T-cell (primary cell): Measurements from ENCODE around the gene ADGRB2. TPM values are rescaled to one million over a fixed set of nuclear protein-coding genes. Genes with fewer than 3 reads are reported as not detected.

Experiments
- ATAC-seq, 4 experiments: fragments of 200-7000 bp in 3 of 4; fragments of 150-1000 bp in 1 of 4; cut with Tn5 transposase; replicated peaks in 1 of 4; 1 replicate in 3 of 4; 2 replicates in 1 of 4; pipeline ENCODE4 v1.10.0; 2021; ENCODE audit warnings: moderate library complexity in 3 of 4, mild to moderate bottlenecking in 2 of 4, moderate number of reproducible peaks in 1 of 4
- CTCF ChIA-PET, 2 donors: fragments of 300-600 bp; sonication (Branson Sonifier 250); formaldehyde crosslinking; loops; one replicate each; lab custom pipeline; 2022; ENCODE audit warnings: antibody characterized with exemption in 2 of 2; lab: Charles Lee
- POLR2A ChIA-PET, 2 donors: fragments of 300-600 bp; sonication (Branson Sonifier 250); formaldehyde crosslinking; loops; one replicate each; lab custom pipeline; 2022; ENCODE audit warnings: antibody characterized with exemption in 2 of 2; lab: Charles Lee
- DNase-seq, 35 experiments: peaks; one replicate each; pipeline versions ENCODE4 v3.0.0 to v3.0.0-alpha.2; 2013 to 2023
- H3K27ac ChIP-seq: one replicate; pipeline ENCODE4 v1.5.1; 2013; ENCODE audit warnings: low read length
- H3K27me3 ChIP-seq, 2 experiments: replicated peaks in 1 of 2; 1 replicate in 1 of 2; 2 replicates in 1 of 2; pipeline versions ENCODE4 v1.6.1 to v1.7.0; 2013; ENCODE audit warnings: low read length in 1 of 2, mixed read lengths in 1 of 2; ENCODE audit not compliant: control insufficient read depth in 2 of 2, insufficient read depth in 2 of 2; ENCODE audit errors: extremely low read depth in 1 of 2
- H3K36me3 ChIP-seq, 2 donors: 1 replicate in 1 of 2; 2 replicates in 1 of 2; pipeline versions ENCODE4 v1.6.1 to v1.7.0; 2013; ENCODE audit warnings: low read length in 1 of 2; ENCODE audit not compliant: control insufficient read depth in 2 of 2, insufficient read depth in 1 of 2; ENCODE audit errors: extremely low read depth in 1 of 2
- H3K4me1 ChIP-seq, 2 experiments: 1 replicate in 1 of 2; 2 replicates in 1 of 2; pipeline versions ENCODE4 v1.6.1 to v1.7.0; 2013; ENCODE audit warnings: low read length in 2 of 2, mixed read lengths in 1 of 2; ENCODE audit not compliant: insufficient read depth in 2 of 2, control insufficient read depth in 1 of 2; ENCODE audit errors: extremely low read depth in 1 of 2
- H3K4me3 ChIP-seq, 2 donors: 1 replicate in 1 of 2; 2 replicates in 1 of 2; pipeline versions ENCODE4 v1.5.1 to v1.7.0; 2013; ENCODE audit warnings: mild to moderate bottlenecking in 2 of 2, low read length in 1 of 2, moderate library complexity in 1 of 2; ENCODE audit not compliant: control insufficient read depth in 1 of 2; ENCODE audit errors: extremely low read depth in 1 of 2
- H3K9me3 ChIP-seq: 2 replicates; pipeline ENCODE4 v1.7.0; 2013
- H3K27ac Mint-ChIP-seq, 2 donors: one replicate each; pipeline ENCODE4 v1.8.0; 2020 to 2021; ENCODE audit warnings: mild to moderate bottlenecking in 2 of 2, mixed read lengths in 2 of 2
- H3K27me3 Mint-ChIP-seq, 2 donors: one replicate each; pipeline ENCODE4 v1.8.0; 2021 to 2022; ENCODE audit warnings: mixed read lengths in 2 of 2
- H3K36me3 Mint-ChIP-seq: one replicate; pipeline ENCODE4 v1.8.0; 2021; ENCODE audit warnings: mixed read lengths
- H3K4me1 Mint-ChIP-seq, 3 donors: one replicate each; pipeline ENCODE4 v1.8.0; 2020 to 2022; ENCODE audit warnings: mixed read lengths in 3 of 3, mild to moderate bottlenecking in 1 of 3
- H3K4me3 Mint-ChIP-seq, 3 donors: one replicate each; pipeline ENCODE4 v1.8.0; 2020 to 2022; ENCODE audit warnings: mild to moderate bottlenecking in 3 of 3, mixed read lengths in 3 of 3, moderate library complexity in 3 of 3
- H3K9me3 Mint-ChIP-seq, 3 donors: one replicate each; pipeline ENCODE4 v1.8.0; 2020 to 2022; ENCODE audit warnings: mixed read lengths in 3 of 3
- WGBS: methylation state at CpG from one replicate; pipeline ENCODE4 v1.1.5; 2013; ENCODE audit warnings: missing lambda C conversion rate; ENCODE audit not compliant: insufficient coverage; 5-methylcytosine and 5-hydroxymethylcytosine counted together
- total RNA-seq, 35 experiments: library from RNA in 6 of 35; stranded (reverse) in 6 of 35; fragments of 120-200 nt in 1 of 35; gene quantifications; one replicate each; pipeline versions ENCODE4 v1.2.1 to v1.2.4 and lab custom pipeline; 2013 to 2026

ADGRB2 gene
- total RNA-seq, 5 donors from 2014 or later (not counting 1 experiment from before 2014, with no cell fraction given), result 0.65 to 3.4 (median 0.98) TPM

DNA sequence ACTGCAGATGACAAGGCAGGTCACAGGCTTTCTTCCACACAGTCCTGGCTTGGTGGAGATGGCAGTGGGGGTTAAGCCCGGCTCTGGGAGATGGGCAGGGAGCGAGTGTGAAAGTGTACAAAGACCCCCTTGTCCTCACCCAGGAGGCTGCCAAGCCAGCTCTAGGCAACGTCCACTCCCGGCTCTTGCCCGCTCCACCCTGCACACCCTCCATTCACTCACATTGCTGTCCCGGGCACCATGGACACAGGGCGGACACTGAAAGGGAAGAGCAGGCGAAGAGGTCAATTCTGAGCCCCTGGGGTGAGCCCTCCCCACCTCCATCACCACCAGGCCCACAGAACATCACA lies 69.2 kb downstream of the ADGRB2 start:
- Histone ChIP-seq H3K36me3 (no peaks in the 10 kb centered on the region), H3K9me3 (no peaks in the 10 kb centered on the region), H3K4me3 (no peak overlapping the region), H3K27me3 (peaks cover 0 to 22% of the 10 kb centered on the region in 2 experiments), H3K4me1 (peaks cover 0 to 12% of the 10 kb centered on the region in 2 experiments), H3K27ac (no peak overlapping the region)
- Mint-ChIP-seq H3K27me3 (peaks cover 0 to 2% of the 10 kb centered on the region in 2 donors), H3K36me3 (no peaks in the 10 kb centered on the region), H3K4me1 (peaks cover 11 to 26% (median 14%) of the 10 kb centered on the region in 3 donors), H3K4me3 (no peak overlapping the region), H3K9me3 (no peaks in the 10 kb centered on the region), H3K27ac (no peak overlapping the region)
- 100% methylated on average over 2 of the region's 8 CpGs for WGBS
- ATAC-seq (no peak), DNase-seq (no peak)
- CTCF ChIA-PET, result no interaction called here
- POLR2A ChIA-PET, result no interaction called here

DNA sequence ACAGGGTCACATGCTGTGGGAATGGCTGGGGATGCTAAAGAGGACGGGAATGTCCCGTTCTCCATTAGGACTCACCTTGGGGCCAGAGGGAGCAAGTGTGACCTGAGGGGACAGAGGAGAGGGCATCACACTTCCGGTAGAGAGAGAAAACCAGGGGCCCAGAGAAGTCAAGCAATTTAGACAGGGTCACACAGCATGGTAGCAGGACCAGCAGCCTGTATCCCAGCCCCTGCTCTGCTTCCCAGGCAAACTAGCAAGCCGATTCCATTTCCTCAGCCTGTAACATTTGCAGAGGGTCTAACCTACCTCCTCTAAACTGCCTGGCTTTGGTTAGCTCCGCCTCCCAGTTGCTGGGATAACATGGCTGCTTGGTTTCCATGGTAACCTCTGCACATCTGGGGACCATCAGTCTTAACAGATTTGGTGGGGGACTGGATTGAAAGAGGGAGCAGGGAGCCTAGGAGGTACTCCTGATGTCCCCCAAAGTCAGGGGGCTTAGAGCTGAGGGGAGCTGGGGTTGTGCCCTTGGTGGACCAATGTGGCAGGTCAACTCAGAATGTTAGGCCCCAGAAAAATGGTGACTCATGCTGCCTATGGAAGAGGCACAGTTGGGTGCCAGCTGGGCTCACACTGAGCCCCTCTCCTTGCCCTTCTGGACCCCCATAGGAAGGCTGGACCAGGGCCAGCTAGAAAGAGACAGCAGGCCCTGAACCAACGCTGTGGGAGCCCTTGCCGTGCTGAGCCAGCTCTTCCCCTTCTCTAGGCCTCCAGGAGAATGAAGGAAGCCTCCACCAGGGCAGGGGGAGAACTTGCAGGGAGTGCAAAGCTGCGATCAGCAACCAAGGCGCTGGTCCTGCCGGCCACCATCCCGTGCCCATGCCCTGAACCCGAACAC lies 69.8 kb downstream of the ADGRB2 start:
- ChIA-PET CTCF (no interaction called here), POLR2A (interaction anchor here (0.6 kb wide), 2 partner anchors 65 to 562 kb away, joined by 3 to 7 read pairs; no protein-coding TSS in a partner anchor)
- Mint-ChIP-seq H3K36me3 (no peaks in the 10 kb centered on the region), H3K4me1 (peaks cover 5 to 20% (median 8%) of the 10 kb centered on the region in 3 donors), H3K9me3 (no peaks in the 10 kb centered on the region), H3K4me3 (no peak overlapping the region), H3K27ac (no peak overlapping the region), H3K27me3 (peaks cover 0 to 2% of the 10 kb centered on the region in 2 donors)
- Histone ChIP-seq H3K4me3 (no peak overlapping the region), H3K9me3 (no peaks in the 10 kb centered on the region), H3K36me3 (no peaks in the 10 kb centered on the region), H3K4me1 (peaks cover 0 to 6% of the 10 kb centered on the region in 2 experiments), H3K27me3 (peaks cover 0 to 23% of the 10 kb centered on the region in 2 experiments), H3K27ac (no peak overlapping the region)
- WGBS, result 82% methylated on average over 9 of the region's 12 CpGs
- ATAC-seq, result no peak
- DNase-seq, result no peak

DNA sequence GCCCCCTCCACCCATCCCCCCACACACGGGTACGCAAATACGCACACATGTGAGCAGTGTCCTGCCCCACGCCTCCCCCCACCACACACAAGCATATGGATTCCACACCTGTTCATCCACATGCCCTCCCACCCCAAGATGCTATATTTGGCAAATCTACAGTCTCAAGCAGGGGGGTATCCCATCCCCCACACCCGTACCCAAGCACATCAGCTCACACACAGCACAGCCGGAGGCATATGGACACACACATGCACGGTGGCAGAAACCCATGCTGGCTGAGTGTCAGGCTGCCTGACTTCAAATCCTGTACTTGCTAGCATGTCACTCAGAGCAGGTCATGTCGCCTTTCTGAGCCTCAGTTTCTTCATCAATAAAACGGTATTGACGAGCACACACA lies 70.9 kb downstream of the ADGRB2 start:
- Mint-ChIP-seq H3K4me3 (no peak overlapping the region), H3K36me3 (no peaks in the 10 kb centered on the region), H3K4me1 (peaks cover 0 to 12% (median 4%) of the 10 kb centered on the region in 3 donors), H3K9me3 (no peaks in the 10 kb centered on the region), H3K27ac (no peak overlapping the region), H3K27me3 (peaks cover 0 to 5% of the 10 kb centered on the region in 2 donors)
- H3K4me1 ChIP-seq, result no peaks in the 10 kb centered on the region
- 90% methylated on average over 10 of the region's 10 CpGs for WGBS
- POLR2A ChIA-PET, result no interaction called here
- CTCF ChIA-PET, result no interaction called here
- H3K9me3 ChIP-seq, result no peaks in the 10 kb centered on the region
- no peak overlapping the region for H3K27ac ChIP-seq
- H3K36me3 ChIP-seq, result no peaks in the 10 kb centered on the region
- peaks cover 0 to 33% of the 10 kb centered on the region in 2 experiments for H3K27me3 ChIP-seq
- no peak overlapping the region for H3K4me3 ChIP-seq
- DNase-seq (no peak), ATAC-seq (no peak)

DNA sequence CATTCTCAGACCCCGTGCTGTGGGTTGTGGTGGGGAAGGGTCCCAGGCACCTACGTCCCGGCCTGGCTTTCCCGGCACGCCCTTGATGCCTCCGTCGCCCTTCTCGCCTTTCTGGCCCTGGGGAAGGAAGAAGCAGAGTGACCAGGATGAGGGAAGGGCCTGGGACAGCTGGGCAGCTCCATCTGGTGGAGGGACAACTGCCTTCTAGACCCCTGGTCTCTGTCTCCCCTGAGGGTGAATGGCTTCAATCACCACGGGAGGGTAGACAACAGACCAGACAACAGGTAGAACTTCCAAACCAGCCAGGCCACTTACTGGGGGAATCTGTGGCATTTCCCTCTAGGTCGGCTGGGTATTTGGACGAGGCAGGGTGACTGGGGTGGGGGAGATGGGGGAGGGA lies 72.2 kb downstream of the ADGRB2 start:
- Mint-ChIP-seq H3K4me1 (no peaks in the 10 kb centered on the region), H3K9me3 (no peaks in the 10 kb centered on the region), H3K27me3 (peaks cover under 1 to 5% of the 10 kb centered on the region in 2 donors), H3K4me3 (no peak overlapping the region), H3K36me3 (no peaks in the 10 kb centered on the region), H3K27ac (no peak overlapping the region)
- H3K27me3 ChIP-seq, result peaks cover 0 to 37% of the 10 kb centered on the region in 2 experiments
- H3K4me1 ChIP-seq, result no peaks in the 10 kb centered on the region
- no peak overlapping the region for H3K4me3 ChIP-seq
- WGBS, result 98% methylated on average over 7 of the region's 11 CpGs
- no peaks in the 10 kb centered on the region for H3K9me3 ChIP-seq
- no peak for DNase-seq
- ChIA-PET POLR2A (no interaction called here), CTCF (no interaction called here)
- no peaks in the 10 kb centered on the region for H3K36me3 ChIP-seq
- no peak for ATAC-seq
- H3K27ac ChIP-seq, result no peak overlapping the region

DNA sequence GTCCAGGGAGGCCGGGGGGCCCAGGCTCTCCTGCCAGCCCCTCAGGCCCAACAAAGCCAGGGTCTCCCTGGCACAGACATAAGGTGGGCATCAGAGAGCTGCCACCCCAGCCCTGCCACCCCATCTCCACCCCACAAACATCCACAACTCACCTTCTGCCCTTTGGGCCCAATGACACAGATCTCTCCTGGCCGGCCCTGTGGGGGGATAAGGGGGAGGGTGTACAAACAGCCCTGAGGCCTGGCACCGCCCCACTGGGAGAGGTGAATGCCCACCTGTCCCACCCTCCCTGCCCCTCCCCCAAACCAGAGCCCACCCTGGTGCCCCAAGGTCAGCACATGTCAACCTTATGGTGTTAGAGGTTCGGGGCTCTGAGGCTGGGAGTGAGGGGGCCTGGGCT lies 72.7 kb downstream of the ADGRB2 start:
- no peaks in the 10 kb centered on the region for H3K9me3 Mint-ChIP-seq
- peaks cover 6 to 10% of the 10 kb centered on the region in 2 donors for H3K27me3 Mint-ChIP-seq
- H3K36me3 Mint-ChIP-seq, result no peaks in the 10 kb centered on the region

DNA sequence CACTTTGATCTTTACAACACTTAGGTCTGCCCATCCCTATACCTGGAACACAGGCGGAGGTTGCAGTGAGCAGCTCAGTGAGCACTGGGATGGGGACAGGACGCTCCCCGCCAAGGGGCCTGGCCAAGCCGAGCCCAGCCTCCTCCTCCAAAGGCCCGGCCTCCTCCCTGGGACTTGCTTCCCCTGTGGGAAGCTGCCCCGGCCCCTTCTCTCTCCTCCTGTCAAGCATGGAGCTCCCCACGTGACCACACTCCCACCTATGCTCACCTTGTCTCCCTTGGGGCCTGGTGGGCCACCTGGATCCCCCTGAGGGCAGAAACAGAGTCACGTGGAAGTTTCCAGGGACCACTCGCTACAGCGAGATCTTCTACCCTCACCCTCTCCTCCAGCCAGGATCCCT lies 73.2 kb downstream of the ADGRB2 start:
- POLR2A ChIA-PET, result no interaction called here
- H3K27ac Mint-ChIP-seq, result no peak overlapping the region
- no peaks in the 10 kb centered on the region for H3K4me1 Mint-ChIP-seq
- no peak overlapping the region for H3K27ac ChIP-seq
- no peak overlapping the region for H3K4me3 Mint-ChIP-seq
- 78% methylated on average over 9 of the region's 10 CpGs for WGBS
- no peak overlapping the region for H3K4me3 ChIP-seq
- no peaks in the 10 kb centered on the region for H3K4me1 ChIP-seq
- peaks cover 8 to 15% of the 10 kb centered on the region in 2 donors for H3K27me3 Mint-ChIP-seq
- CTCF ChIA-PET, result no interaction called here
- peaks cover 0 to 41% of the 10 kb centered on the region in 2 experiments for H3K27me3 ChIP-seq
- no peaks in the 10 kb centered on the region for H3K36me3 ChIP-seq
- no peaks in the 10 kb centered on the region for H3K36me3 Mint-ChIP-seq
- no peak for ATAC-seq
- H3K9me3 Mint-ChIP-seq, result no peaks in the 10 kb centered on the region
- no peak for DNase-seq
- no peaks in the 10 kb centered on the region for H3K9me3 ChIP-seq

More for the DNA sequence above, 72.7 kb downstream of the ADGRB2 start:
- H3K4me1 Mint-ChIP-seq, result no peaks in the 10 kb centered on the region
- H3K4me3 ChIP-seq, result no peak overlapping the region
- ChIA-PET POLR2A (no interaction called here), CTCF (no interaction called here)
- no peak overlapping the region for H3K27ac ChIP-seq
- H3K4me1 ChIP-seq, result no peaks in the 10 kb centered on the region
- peaks cover 0 to 36% of the 10 kb centered on the region in 2 experiments for H3K27me3 ChIP-seq
- DNase-seq (no peak), ATAC-seq (no peak)
- no peak overlapping the region for H3K27ac Mint-ChIP-seq
- no peak overlapping the region for H3K4me3 Mint-ChIP-seq
- no peaks in the 10 kb centered on the region for H3K9me3 ChIP-seq
- no peaks in the 10 kb centered on the region for H3K36me3 ChIP-seq
- 89% methylated on average over 1 of the region's 4 CpGs for WGBS
